Hypothalamus (tissue), 51 donors: Measurements from ENCODE around the gene R3HDM2.
A peak's percentile ranks its signal among the peaks of the same experiment; 100 is the strongest.
"Not testable (repeated sequence)": the region's sequence is repeated elsewhere in the genome, so short reads cannot be mapped to it uniquely, and the experiment has no call there.

ENCODE experiments used
- DNase-seq, 51 donors: peaks; one replicate each; lab custom pipeline; 2025; lab: John Stamatoyannopoulos, UW

Gene R3HDM2

GRCh38 chr12:57454566-57455373 is 23.9 kb upstream of the R3HDM2 start, which contains the start of gene INHBE:
INHBE (plus strand) TSS chr12:57455307; CDS start chr12:57455537, 230 bp downstream.
- DNase-seq = no peak

- no peak for DNase-seq
Measured at GRCh38 chr12:57454213-57454565, 23.3 kb upstream of the R3HDM2 start.

GRCh38 chr12:57452937-57453509 is 22.2 kb upstream of the R3HDM2 start:
- peak in 46 of 51 donors; percentile 11 to 80 (median 59) for DNase-seq

GRCh38 chr12:57452181-57452936 is 21.5 kb upstream of the R3HDM2 start:
- DNase-seq = peak in 3 of 51 donors; percentile 13 to 50 (median 14)

- no peak for DNase-seq
Measured at GRCh38 chr12:57451233-57451778, 20.5 kb upstream of the R3HDM2 start.

GRCh38 chr12:57450057-57450456 is 19.2 kb upstream of the R3HDM2 start:
- no peak for DNase-seq

- DNase-seq = no peak
Measured at GRCh38 chr12:57449375-57449774, 18.5 kb upstream of the R3HDM2 start.

GRCh38 chr12:57448669-57449068 is 17.8 kb upstream of the R3HDM2 start:
- no peak for DNase-seq

- DNase-seq = no peak
Measured at GRCh38 chr12:57446292-57446960, 15.6 kb upstream of the R3HDM2 start.

GRCh38 chr12:57444744-57445143 is 13.9 kb upstream of the R3HDM2 start:
- no peak for DNase-seq

- not testable (repeated sequence) for DNase-seq
Measured at GRCh38 chr12:57444337-57444736, 13.5 kb upstream of the R3HDM2 start.

- DNase-seq = no peak
Measured at GRCh38 chr12:57441846-57442427, 11.1 kb upstream of the R3HDM2 start.

GRCh38 chr12:57441393-57441792 is 10.6 kb upstream of the R3HDM2 start:
- not testable (repeated sequence) for DNase-seq

GRCh38 chr12:57439762-57440266 is 9.0 kb upstream of the R3HDM2 start:
- no peak for DNase-seq

- DNase-seq = no peak
Measured at GRCh38 chr12:57438400-57438799, 7.6 kb upstream of the R3HDM2 start.

GRCh38 chr12:57435293-57435692 is 4.5 kb upstream of the R3HDM2 start:
- no peak for DNase-seq

- DNase-seq = no peak
Measured at GRCh38 chr12:57434517-57435223, 3.8 kb upstream of the R3HDM2 start, which contains the start of gene INHBC. INHBC (plus strand) TSS chr12:57434784; CDS start chr12:57434887, 103 bp downstream.

GRCh38 chr12:57433370-57433769 is 2.5 kb upstream of the R3HDM2 start:
- no peak for DNase-seq

GRCh38 chr12:57431654-57432188 is 878 bp upstream of the R3HDM2 start:
- no peak for DNase-seq
